Activated CD4-positive, alpha-beta T cell treated with anti-CD3 and anti-CD28 coated beads, Interleukin-2, amount 10 ng/mL, durations not matched to agents 24 days and 14 days (primary cell): Measurements from ENCODE around the gene COPZ1. TPM values are rescaled to one million over a fixed set of nuclear protein-coding genes. Genes with fewer than 3 reads are reported as not detected.
"Not testable (repeated sequence)": the region's sequence is repeated elsewhere in the genome, so short reads cannot be mapped to it uniquely, and the experiment has no call there.

Experiments
- DNase-seq: peaks from one replicate; pipeline ENCODE4 v3.0.0; 2022
- H3K27ac Mint-ChIP-seq: one replicate; pipeline ENCODE4 v1.8.0; 2022; ENCODE audit warnings: mild to moderate bottlenecking, mixed read lengths
- H3K27me3 Mint-ChIP-seq: one replicate; pipeline ENCODE4 v1.8.0; 2022; ENCODE audit warnings: mixed read lengths
- H3K36me3 Mint-ChIP-seq: one replicate; pipeline ENCODE4 v1.8.0; 2022; ENCODE audit warnings: low read depth, mild to moderate bottlenecking, mixed read lengths
- H3K4me1 Mint-ChIP-seq: one replicate; pipeline ENCODE4 v1.8.0; 2021; ENCODE audit warnings: mixed read lengths
- H3K4me3 Mint-ChIP-seq: one replicate; pipeline ENCODE4 v1.8.0; 2022; ENCODE audit warnings: mild to moderate bottlenecking, moderate library complexity, mixed read lengths
- H3K9me3 Mint-ChIP-seq: one replicate; pipeline ENCODE4 v1.8.0; 2021; ENCODE audit warnings: mixed read lengths
- intact Hi-C: fragments of 100-400 bp; cut with micrococcal nuclease; formaldehyde crosslinking; loops from one replicate; pipeline ENCODE4 v1.15.1; 2023
- total RNA-seq: library from RNA; stranded (reverse); gene quantifications from 2 replicates; pipeline ENCODE4 v1.2.3, GENCODE V29; 2022

Gene COPZ1, protein sequence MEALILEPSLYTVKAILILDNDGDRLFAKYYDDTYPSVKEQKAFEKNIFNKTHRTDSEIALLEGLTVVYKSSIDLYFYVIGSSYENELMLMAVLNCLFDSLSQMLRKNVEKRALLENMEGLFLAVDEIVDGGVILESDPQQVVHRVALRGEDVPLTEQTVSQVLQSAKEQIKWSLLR
- 116 and 121 TPM in 2 replicates for total RNA-seq

GRCh38 chr12:54324617-54325441 is at the start of gene COPZ1:
Gene COPZ1 (plus strand): TSS chr12:54325131. CDS start chr12:54325164, 33 bp downstream.
- Mint-ChIP-seq H3K4me3 (peak within 1 kb of the TSS; percentile 98), H3K36me3 (peaks cover 10% of the 10 kb centered on the region), H3K27ac (peak within 1 kb of the TSS; percentile 93), H3K4me1 (peaks cover 23% of the 10 kb centered on the region), H3K27me3 (no peaks in the 10 kb centered on the region), H3K9me3 (no peaks in the 10 kb centered on the region)
- intact Hi-C loops = loop anchor here (1.0 to 2.0 kb wide), 4 partner anchors 27 to 45 kb away; partner anchors contain the start of genes CBX5 and HNRNPA1
- peak; percentile 97 for DNase-seq

DNA sequence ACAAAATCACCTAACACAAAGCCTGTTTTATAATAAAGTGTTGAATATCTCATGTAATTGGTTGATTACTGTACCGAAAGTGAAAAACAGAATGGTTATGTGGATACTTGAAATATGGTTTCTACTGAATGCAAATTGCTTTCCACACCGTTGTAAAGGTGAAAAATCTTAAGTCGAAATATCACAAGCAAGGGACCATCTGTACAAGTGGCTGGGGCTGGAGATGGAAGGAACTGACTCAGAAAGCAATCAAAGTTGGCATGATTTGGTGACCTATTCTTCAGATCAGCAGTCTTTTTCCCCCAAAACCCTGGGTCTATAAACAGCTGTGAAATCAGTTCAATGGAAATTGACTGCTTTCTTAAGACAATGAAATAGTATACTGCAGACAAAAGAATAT is 48.6 kb upstream of the COPZ1 start:
- Mint-ChIP-seq H3K9me3 (no peaks in the 10 kb centered on the region), H3K27me3 (no peaks in the 10 kb centered on the region), H3K4me3 (peak overlapping the region; percentile 35), H3K4me1 (peaks cover 42% of the 10 kb centered on the region), H3K36me3 (peaks cover 41% of the 10 kb centered on the region), H3K27ac (peak overlapping the region; percentile 63)
- intact Hi-C loops = no loop called here
- DNase-seq = no peak

GRCh38 chr12:54277823-54278276 is 47.1 kb upstream of the COPZ1 start:
- Mint-ChIP-seq H3K4me3 (no peak overlapping the region), H3K9me3 (no peaks in the 10 kb centered on the region), H3K36me3 (peaks cover 36% of the 10 kb centered on the region), H3K27ac (peak overlapping the region; percentile 34), H3K4me1 (peaks cover 42% of the 10 kb centered on the region), H3K27me3 (no peaks in the 10 kb centered on the region)
- intact Hi-C loops = loop anchor here (2.0 kb wide), 2 partner anchors 37 to 63 kb away; no protein-coding TSS in a partner anchor
- DNase-seq = no peak

- no peaks in the 10 kb centered on the region for H3K9me3 Mint-ChIP-seq
- intact Hi-C loops = loop anchor here (2.0 kb wide), 2 partner anchors 38 to 64 kb away; no protein-coding TSS in a partner anchor
- H3K4me1 Mint-ChIP-seq = peaks cover 50% of the 10 kb centered on the region
- no peak overlapping the region for H3K27ac Mint-ChIP-seq
- peaks cover 24% of the 10 kb centered on the region for H3K36me3 Mint-ChIP-seq
- no peak for DNase-seq
- no peaks in the 10 kb centered on the region for H3K27me3 Mint-ChIP-seq
- no peak overlapping the region for H3K4me3 Mint-ChIP-seq
Observed at GRCh38 chr12:54279227-54279631, 45.7 kb upstream of the COPZ1 start.

GRCh38 chr12:54279632-54280467 is 45.1 kb upstream of the COPZ1 start, which contains the start of gene CBX5:
Gene CBX5 (minus strand): TSS chr12:54280122. CDS start chr12:54257650, 22,472 bp downstream.
- H3K27me3 Mint-ChIP-seq = no peaks in the 10 kb centered on the region
- no peak within 1 kb of the TSS for H3K27ac Mint-ChIP-seq
- intact Hi-C loops = loop anchor here (1.0 to 10.0 kb wide), 6 partner anchors 39 to 705 kb away; partner anchors contain the start of genes NCKAP1L and TESPA1
- peaks cover 52% of the 10 kb centered on the region for H3K4me1 Mint-ChIP-seq
- H3K36me3 Mint-ChIP-seq = peaks cover 21% of the 10 kb centered on the region
- peak; percentile 100 for DNase-seq
- no peaks in the 10 kb centered on the region for H3K9me3 Mint-ChIP-seq
- no peak within 1 kb of the TSS for H3K4me3 Mint-ChIP-seq

GRCh38 chr12:54280468-54281260 is 44.3 kb upstream of the COPZ1 start, which contains the start of gene HNRNPA1:
Gene HNRNPA1 (plus strand): TSS chr12:54280726. CDS start chr12:54280808, 82 bp downstream.
- peaks cover 52% of the 10 kb centered on the region for H3K4me1 Mint-ChIP-seq
- no peak within 1 kb of the TSS for H3K27ac Mint-ChIP-seq
- peak; percentile 98 for DNase-seq
- intact Hi-C loops = loop anchor here (1.0 to 10.0 kb wide), 4 partner anchors 44 to 704 kb away; partner anchors contain the start of genes NCKAP1L and TESPA1
- peaks cover 25% of the 10 kb centered on the region for H3K36me3 Mint-ChIP-seq
- H3K4me3 Mint-ChIP-seq = no peak within 1 kb of the TSS
- no peaks in the 10 kb centered on the region for H3K27me3 Mint-ChIP-seq
- H3K9me3 Mint-ChIP-seq = no peaks in the 10 kb centered on the region

- H3K27me3 Mint-ChIP-seq, DNase-seq, H3K27ac Mint-ChIP-seq, H3K9me3 Mint-ChIP-seq, H3K4me3 Mint-ChIP-seq: not testable (repeated sequence)
- intact Hi-C loops = loop anchor here (10.0 kb wide), 1 partner anchor 704 kb away; the partner anchor contains the start of gene TESPA1
- peaks cover 28% of the 10 kb centered on the region for H3K36me3 Mint-ChIP-seq
- H3K4me1 Mint-ChIP-seq = peaks cover 53% of the 10 kb centered on the region
Observed at GRCh38 chr12:54281261-54281638, 43.7 kb upstream of the COPZ1 start.

DNA sequence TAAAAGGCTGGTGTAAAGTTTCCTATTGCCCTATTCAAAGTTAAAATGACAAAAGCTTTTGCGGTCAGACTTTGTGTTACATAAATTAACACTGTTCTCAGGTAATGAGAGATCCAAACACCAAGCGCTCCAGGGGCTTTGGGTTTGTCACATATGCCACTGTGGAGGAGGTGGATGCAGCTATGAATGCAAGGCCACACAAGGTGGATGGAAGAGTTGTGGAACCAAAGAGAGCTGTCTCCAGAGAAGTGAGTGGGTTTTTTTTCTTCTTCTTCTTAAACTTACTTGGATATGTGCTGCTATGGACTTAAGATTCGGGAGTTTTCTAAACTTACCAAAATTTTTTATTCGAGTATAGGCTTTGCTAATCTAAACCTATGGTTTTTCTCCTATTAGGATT is 43.2 kb upstream of the COPZ1 start:
- Mint-ChIP-seq H3K36me3 (peaks cover 28% of the 10 kb centered on the region), H3K4me1 (peaks cover 51% of the 10 kb centered on the region)
- not testable (repeated sequence) for H3K4me3 Mint-ChIP-seq, H3K9me3 Mint-ChIP-seq, DNase-seq, H3K27me3 Mint-ChIP-seq, H3K27ac Mint-ChIP-seq
- intact Hi-C loops = loop anchor here (10.0 kb wide), 1 partner anchor 703 kb away; the partner anchor contains the start of gene TESPA1

GRCh38 chr12:54282949-54283593 is 41.9 kb upstream of the COPZ1 start:
- Mint-ChIP-seq H3K4me3 (no peak overlapping the region), H3K27ac (no peak overlapping the region)

GRCh38 chr12:54284070-54284780 is 40.7 kb upstream of the COPZ1 start:
- Mint-ChIP-seq H3K36me3 (peaks cover 31% of the 10 kb centered on the region), H3K4me1 (peaks cover 42% of the 10 kb centered on the region)
- H3K27me3 Mint-ChIP-seq, H3K27ac Mint-ChIP-seq, DNase-seq, H3K4me3 Mint-ChIP-seq, H3K9me3 Mint-ChIP-seq: not testable (repeated sequence)
- intact Hi-C loops = loop anchor here (10.0 kb wide), 1 partner anchor 701 kb away; the partner anchor contains the start of gene TESPA1

More at GRCh38 chr12:54282949-54283593, 41.9 kb upstream of the COPZ1 start:
- Mint-ChIP-seq H3K36me3 (peaks cover 35% of the 10 kb centered on the region), H3K4me1 (peaks cover 48% of the 10 kb centered on the region), H3K9me3 (no peaks in the 10 kb centered on the region), H3K27me3 (no peaks in the 10 kb centered on the region)
- intact Hi-C loops = loop anchor here (10.0 kb wide), 1 partner anchor 702 kb away; the partner anchor contains the start of gene TESPA1
- peak; percentile 74 for DNase-seq

GRCh38 chr12:54285150-54286041 is 39.5 kb upstream of the COPZ1 start:
- peak overlapping the region; percentile 58 for H3K27ac Mint-ChIP-seq
- H3K9me3 Mint-ChIP-seq = no peaks in the 10 kb centered on the region
- H3K4me3 Mint-ChIP-seq = no peak overlapping the region
- H3K27me3 Mint-ChIP-seq = no peaks in the 10 kb centered on the region
- peaks cover 42% of the 10 kb centered on the region for H3K4me1 Mint-ChIP-seq
- DNase-seq = no peak
- H3K36me3 Mint-ChIP-seq = peaks cover 31% of the 10 kb centered on the region
- intact Hi-C loops = loop anchor here (10.0 kb wide), 1 partner anchor 699 kb away; the partner anchor contains the start of gene TESPA1
